OCI-LY7 (cell line): Measurements from ENCODE around the gene SELENOW.

Source experiments
- CTCF ChIP-seq: fragments of 200-600 bp; sonication (generic); conservative IDR thresholded peaks from 2 replicates; pipeline ENCODE4 v1.5.1; 2014; ENCODE audit warnings: mild to moderate bottlenecking, antibody characterized with exemption, low read length, moderate library complexity, mixed read lengths
- EZH2phosphoT487 ChIP-seq: fragments of 200-600 bp; sonication (generic); IDR thresholded peaks from 2 replicates; pipeline ENCODE4 v1.6.1; 2018; ENCODE audit warnings: low read depth, borderline replicate concordance, mild to moderate bottlenecking, mixed run types, antibody characterized with exemption, low read length, moderate library complexity, mixed read lengths

- TF ChIP-seq CTCF: no peak
- no peak for TF ChIP-seq EZH2phosphoT487
Observed at GRCh38 chr19:47797996-47798903, 19.7 kb downstream of the SELENOW start.
